MCF 10A (cell line): ENCODE data around the gene TAF6L. TPM values are rescaled to one million over a fixed set of nuclear protein-coding genes. Genes with fewer than 3 reads are reported as not detected.
A peak's percentile ranks its signal among the peaks of the same experiment; 100 is the strongest.

ENCODE experiments used
- BruUV-seq: library from RNA; stranded (reverse); fragments of 400-500 nt; replicated peaks from 2 replicates; lab custom pipeline; 2021; lab: Mats Ljungman, UMichigan
- CTCF ChIA-PET: fragments of 300-600 bp; sonication (Branson Sonifier 250); formaldehyde crosslinking; extraction: SDS; loops from one replicate; lab custom pipeline; 2021; ENCODE audit warnings: antibody characterized with exemption, inconsistent platforms; lab: Yijun Ruan, JAX
- POLR2A ChIA-PET: fragments of 300-600, 350-650 bp; sonication (Branson Sonifier 250); formaldehyde crosslinking; extraction: SDS; loops from one replicate; lab custom pipeline; 2020; ENCODE audit warnings: antibody characterized with exemption, inconsistent platforms; lab: Yijun Ruan, JAX
- DNase-seq: peaks from one replicate; pipeline ENCODE4 v3.0.0-alpha.2; 2018; ENCODE audit not compliant: unreplicated experiment
- H3K27ac Mint-ChIP-seq: one replicate; pipeline ENCODE4 v1.8.0; 2022; ENCODE audit warnings: mild to moderate bottlenecking, low read depth, mixed read lengths; ENCODE audit not compliant: unreplicated experiment
- H3K27me3 Mint-ChIP-seq: one replicate; pipeline ENCODE4 v1.8.0; 2022; ENCODE audit warnings: mixed read lengths; ENCODE audit not compliant: insufficient read depth, unreplicated experiment
- H3K36me3 Mint-ChIP-seq: one replicate; pipeline ENCODE4 v1.8.0; 2022; ENCODE audit warnings: mild to moderate bottlenecking, moderate library complexity, mixed read lengths; ENCODE audit not compliant: insufficient read depth, unreplicated experiment
- H3K4me1 Mint-ChIP-seq: one replicate; pipeline ENCODE4 v1.8.0; 2022; ENCODE audit warnings: mixed read lengths; ENCODE audit not compliant: insufficient read depth, unreplicated experiment
- H3K4me3 Mint-ChIP-seq: one replicate; pipeline ENCODE4 v1.8.0; 2022; ENCODE audit warnings: mild to moderate bottlenecking, moderate library complexity, mixed read lengths; ENCODE audit not compliant: unreplicated experiment
- H3K9me3 Mint-ChIP-seq: one replicate; pipeline ENCODE4 v1.8.0; 2022; ENCODE audit warnings: mixed read lengths; ENCODE audit not compliant: unreplicated experiment
- intact Hi-C: fragments of 100-400 bp; cut with micrococcal nuclease; formaldehyde crosslinking; loops from 2 replicates; pipeline ENCODE4 v1.14.1; 2022
- total RNA-seq: library from RNA; stranded (reverse); gene quantifications from 2 replicates; pipeline ENCODE4 v1.2.3, GENCODE V29; 2022
- TF ChIP-seq, protein P1 (sequence below): fragments of 200-600 bp; IDR thresholded peaks from one replicate; pipeline ENCODE4 v1.8.0; 2022; ENCODE audit warnings: antibody characterized with exemption, mild to moderate bottlenecking; ENCODE audit not compliant: unreplicated experiment

The TAF6L gene
- total RNA-seq, 1 experiment from 2014 or later = 11.6 TPM

DNA sequence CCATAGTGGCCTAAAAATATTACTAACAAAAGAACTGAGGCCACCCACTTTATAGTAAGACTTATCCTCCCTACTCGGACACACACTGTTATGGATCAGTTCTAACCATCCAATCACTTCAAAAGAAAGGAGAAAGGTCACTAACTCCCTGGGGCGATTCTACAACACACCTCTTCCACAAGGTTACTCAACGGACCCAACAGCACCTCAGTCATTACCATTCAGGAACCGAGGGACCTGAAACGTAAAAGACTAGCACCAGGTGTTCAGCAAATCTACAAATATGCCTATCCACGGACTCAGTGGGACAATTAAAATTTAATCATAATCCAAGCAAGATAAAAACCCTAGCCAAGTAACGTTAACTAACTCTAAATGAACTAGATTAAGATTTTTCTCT, 45.5 kb upstream of the TAF6L start:
- CTCF ChIA-PET = interaction anchor here (0.7 to 3.1 kb wide), 3 partner anchors 20 to 58 kb away, joined by 3 to 22 read pairs (median 3); no protein-coding TSS in a partner anchor
- H3K36me3 Mint-ChIP-seq = peaks cover 70% of the 10 kb centered on the region
- H3K27me3 Mint-ChIP-seq = no peaks in the 10 kb centered on the region

DNA sequence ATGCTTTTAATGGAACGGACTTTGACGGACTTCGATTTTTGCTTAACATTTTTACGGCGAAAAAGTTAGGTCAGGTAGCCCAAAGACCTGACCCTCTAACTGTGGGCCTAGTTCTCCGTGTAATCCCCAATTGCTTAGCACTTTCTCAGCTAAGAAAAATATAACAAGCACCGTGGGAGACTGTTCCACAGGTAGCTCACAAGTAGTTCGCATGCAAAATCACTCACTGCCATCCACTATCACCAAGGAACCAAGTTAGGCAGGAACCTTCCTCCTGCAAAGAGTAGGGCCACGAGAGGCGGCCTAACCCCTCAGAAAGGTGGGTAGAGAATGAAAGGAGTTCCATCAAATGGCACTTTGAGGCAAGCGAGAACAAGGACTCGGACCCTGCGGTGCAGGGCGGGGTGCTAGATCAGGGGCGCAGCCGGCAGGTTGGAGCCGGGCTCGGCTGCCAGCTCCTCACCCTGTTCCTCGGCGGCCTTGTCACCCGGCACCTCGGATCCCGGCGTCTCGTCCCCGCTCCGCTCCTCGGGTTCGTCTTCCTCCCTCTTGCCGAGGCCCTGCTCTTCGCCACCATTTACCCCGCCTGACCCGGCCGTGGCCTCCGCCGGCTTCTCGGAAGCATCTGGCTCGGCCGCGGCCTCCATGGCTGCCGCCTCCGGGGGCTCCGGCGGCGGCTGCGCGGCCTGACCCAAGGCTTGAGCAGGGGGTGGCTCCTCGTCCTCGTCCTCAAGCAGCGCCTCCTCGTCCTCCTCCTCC, 44.9 kb upstream of the TAF6L start:
- ChIA-PET CTCF (interaction anchor here (0.7 to 3.1 kb wide), 3 partner anchors 21 to 58 kb away, joined by 3 to 22 read pairs (median 3); no protein-coding TSS in a partner anchor), POLR2A (interaction anchor here (0.6 to 10.3 kb wide), 30 partner anchors 14 to 1501 kb away, joined by 3 to 197 read pairs (median 19); partner anchors contain the start of genes AHNAK, B3GAT3, BSCL2 and C11orf98)
- Mint-ChIP-seq H3K4me1 (peaks cover 16% of the 10 kb centered on the region), H3K4me3 (peak overlapping the region; percentile 92), H3K36me3 (peaks cover 64% of the 10 kb centered on the region), H3K27me3 (no peaks in the 10 kb centered on the region), H3K9me3 (no peaks in the 10 kb centered on the region), H3K27ac (peak overlapping the region; percentile 97)
- TF ChIP-seq, protein P1, sequence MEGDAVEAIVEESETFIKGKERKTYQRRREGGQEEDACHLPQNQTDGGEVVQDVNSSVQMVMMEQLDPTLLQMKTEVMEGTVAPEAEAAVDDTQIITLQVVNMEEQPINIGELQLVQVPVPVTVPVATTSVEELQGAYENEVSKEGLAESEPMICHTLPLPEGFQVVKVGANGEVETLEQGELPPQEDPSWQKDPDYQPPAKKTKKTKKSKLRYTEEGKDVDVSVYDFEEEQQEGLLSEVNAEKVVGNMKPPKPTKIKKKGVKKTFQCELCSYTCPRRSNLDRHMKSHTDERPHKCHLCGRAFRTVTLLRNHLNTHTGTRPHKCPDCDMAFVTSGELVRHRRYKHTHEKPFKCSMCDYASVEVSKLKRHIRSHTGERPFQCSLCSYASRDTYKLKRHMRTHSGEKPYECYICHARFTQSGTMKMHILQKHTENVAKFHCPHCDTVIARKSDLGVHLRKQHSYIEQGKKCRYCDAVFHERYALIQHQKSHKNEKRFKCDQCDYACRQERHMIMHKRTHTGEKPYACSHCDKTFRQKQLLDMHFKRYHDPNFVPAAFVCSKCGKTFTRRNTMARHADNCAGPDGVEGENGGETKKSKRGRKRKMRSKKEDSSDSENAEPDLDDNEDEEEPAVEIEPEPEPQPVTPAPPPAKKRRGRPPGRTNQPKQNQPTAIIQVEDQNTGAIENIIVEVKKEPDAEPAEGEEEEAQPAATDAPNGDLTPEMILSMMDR = no peak
- no TSS peak for BruUV-seq
- DNase-seq = no peak
- intact Hi-C loops = no loop called here

More for the DNA sequence above, 45.5 kb upstream of the TAF6L start:
- intact Hi-C loops = no loop called here
- Mint-ChIP-seq H3K27ac (peak overlapping the region; percentile 97), H3K4me3 (peak overlapping the region; percentile 92), H3K9me3 (no peaks in the 10 kb centered on the region), H3K4me1 (peaks cover 16% of the 10 kb centered on the region)
- POLR2A ChIA-PET = interaction anchor here (0.7 to 10.3 kb wide), 18 partner anchors 13 to 156 kb away, joined by 3 to 197 read pairs (median 37); partner anchors contain the start of genes B3GAT3, BSCL2, C11orf98 and CSKMT
- peak; percentile 47 for DNase-seq
- no TSS peak for BruUV-seq
- TF ChIP-seq, protein P1 = no peak

DNA sequence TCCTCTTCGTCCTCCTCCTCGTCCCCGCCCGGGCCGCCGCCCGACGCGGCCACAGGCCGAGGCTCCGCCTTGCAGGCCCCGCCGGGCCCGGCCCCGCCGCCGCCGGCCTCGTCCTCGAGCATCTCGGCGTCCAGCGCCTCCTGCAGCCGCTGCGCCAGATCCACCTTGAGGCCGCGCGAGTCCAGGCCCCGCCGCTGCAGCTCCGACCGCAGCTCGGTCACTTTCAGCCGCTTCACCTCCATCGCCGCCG, 44.4 kb upstream of the TAF6L start:
- Mint-ChIP-seq H3K27me3 (no peaks in the 10 kb centered on the region), H3K4me1 (peaks cover 16% of the 10 kb centered on the region), H3K36me3 (peaks cover 64% of the 10 kb centered on the region), H3K27ac (peak overlapping the region; percentile 97), H3K4me3 (peak overlapping the region; percentile 92), H3K9me3 (no peaks in the 10 kb centered on the region)
- intact Hi-C loops = no loop called here
- BruUV-seq = TSS peak; percentile 18
- TF ChIP-seq, protein P1 = no peak
- DNase-seq = no peak
- CTCF ChIA-PET = interaction anchor here (0.6 to 3.1 kb wide), 5 partner anchors 27 to 228 kb away, joined by 3 to 22 read pairs (median 3); partner anchors contain the start of gene ZBTB3
- POLR2A ChIA-PET = interaction anchor here (0.7 to 10.3 kb wide), 35 partner anchors 11 to 1500 kb away, joined by 3 to 197 read pairs (median 13); partner anchors contain the start of genes AHNAK, B3GAT3, BSCL2 and C11orf98

DNA sequence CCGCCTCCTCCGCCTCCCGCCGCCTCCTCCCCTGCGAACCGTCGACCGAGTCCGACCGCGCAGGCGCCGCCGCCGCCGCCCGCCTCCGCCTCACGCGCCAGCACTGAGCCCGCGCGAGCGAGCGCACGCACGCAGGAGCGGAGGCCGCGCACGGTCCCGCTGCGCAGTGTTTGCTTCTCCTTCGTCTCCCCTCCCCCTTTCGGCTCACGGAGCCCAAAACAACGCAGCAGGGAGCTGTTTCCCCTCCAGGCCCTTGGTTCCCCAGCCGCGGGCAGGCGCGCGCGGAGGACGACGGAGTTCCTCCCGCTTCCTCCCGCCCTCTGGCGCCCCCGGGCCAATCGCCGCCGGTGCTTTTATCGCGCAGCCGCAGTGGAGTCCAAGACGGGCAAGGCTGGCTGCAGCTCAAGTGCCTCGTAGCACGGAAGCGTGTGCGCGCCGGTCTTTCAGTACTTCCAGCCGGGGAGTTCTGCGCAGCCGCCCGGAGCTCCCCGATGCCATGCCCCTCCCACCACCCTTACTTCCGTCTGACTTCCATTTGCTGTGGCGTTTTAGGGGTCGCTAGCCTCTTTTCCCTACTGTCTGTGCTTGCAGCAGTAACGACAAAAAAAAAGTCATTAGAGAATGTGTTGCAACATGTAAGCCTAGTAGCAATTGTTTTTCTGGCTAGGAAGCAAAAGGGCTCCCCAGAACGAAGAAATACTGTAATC, 43.9 kb upstream of the TAF6L start, which contains the start of gene HNRNPUL2:
Gene HNRNPUL2 (minus strand): TSS at position 293 of the 707 bp plus-strand sequence. CDS start 301 bp downstream, outside the sequence.
- POLR2A ChIA-PET = interaction anchor here (0.6 to 10.3 kb wide), 45 partner anchors 11 to 1500 kb away, joined by 3 to 197 read pairs (median 8); partner anchors contain the start of genes AHNAK, B3GAT3, BSCL2 and C11orf98
- TF ChIP-seq, protein P1 = no peak
- Mint-ChIP-seq H3K9me3 (no peaks in the 10 kb centered on the region), H3K27me3 (no peaks in the 10 kb centered on the region), H3K4me3 (peak within 1 kb of the TSS; percentile 92), H3K36me3 (peaks cover 64% of the 10 kb centered on the region), H3K27ac (peak within 1 kb of the TSS; percentile 97), H3K4me1 (peaks cover 16% of the 10 kb centered on the region)
- peak; percentile 97 for DNase-seq
- no TSS peak for BruUV-seq
- intact Hi-C loops = no loop called here
- CTCF ChIA-PET = interaction anchor here (0.6 to 3.1 kb wide), 8 partner anchors 26 to 333 kb away, joined by 3 to 22 read pairs (median 4); partner anchors contain the start of gene ZBTB3
